Immature natural killer cell (primary cell): ENCODE data around the gene PITPNM1. TPM values are rescaled to one million over a fixed set of nuclear protein-coding genes. Genes with fewer than 3 reads are reported as not detected.

ENCODE experiments used
- DNase-seq, 3 donors: peaks; one replicate each; pipeline ENCODE4 v3.0.0; 2022; ENCODE audit warnings: mixed read lengths in 1 of 3
- H3K27ac Mint-ChIP-seq, 6 donors: one replicate each; pipeline ENCODE4 v1.8.0; 2020; ENCODE audit warnings: mixed read lengths in 6 of 6, mild to moderate bottlenecking in 5 of 6, inconsistent platforms in 4 of 6, moderate library complexity in 3 of 6
- H3K27me3 Mint-ChIP-seq, 3 donors: one replicate each; pipeline ENCODE4 v1.8.0; 2020 to 2021; ENCODE audit warnings: low read depth in 3 of 3, mild to moderate bottlenecking in 3 of 3, mixed read lengths in 3 of 3, moderate library complexity in 3 of 3, inconsistent platforms in 1 of 3
- H3K36me3 Mint-ChIP-seq, 3 donors: one replicate each; pipeline ENCODE4 v1.8.0; 2020; ENCODE audit warnings: mixed read lengths in 3 of 3, inconsistent platforms in 2 of 3, mild to moderate bottlenecking in 2 of 3
- H3K4me1 Mint-ChIP-seq, 2 donors: one replicate each; pipeline ENCODE4 v1.8.0; 2020; ENCODE audit warnings: inconsistent platforms in 2 of 2, mild to moderate bottlenecking in 2 of 2, mixed read lengths in 2 of 2, moderate library complexity in 1 of 2
- H3K4me3 Mint-ChIP-seq, 5 donors: one replicate each; pipeline ENCODE4 v1.8.0; 2020; ENCODE audit warnings: mild to moderate bottlenecking in 5 of 5, mixed read lengths in 5 of 5, inconsistent platforms in 3 of 5, moderate library complexity in 3 of 5
- H3K9me3 Mint-ChIP-seq, 6 donors: one replicate each; pipeline ENCODE4 v1.8.0; 2020; ENCODE audit warnings: mild to moderate bottlenecking in 6 of 6, mixed read lengths in 6 of 6, inconsistent platforms in 4 of 6, moderate library complexity in 3 of 6
- polyA plus RNA-seq, 3 donors: library from polyadenylated mRNA; unstranded; fragments of 300-500 nt; fragmentation: Illumina TruSeq; gene quantifications; one replicate each; pipeline ENCODE4 v1.2.3, GENCODE V29; 2021

PITPNM1 gene
- polyA plus RNA-seq, 3 donors from 2014 or later = 3.6 to 29.2 (median 10.2) TPM

DNA sequence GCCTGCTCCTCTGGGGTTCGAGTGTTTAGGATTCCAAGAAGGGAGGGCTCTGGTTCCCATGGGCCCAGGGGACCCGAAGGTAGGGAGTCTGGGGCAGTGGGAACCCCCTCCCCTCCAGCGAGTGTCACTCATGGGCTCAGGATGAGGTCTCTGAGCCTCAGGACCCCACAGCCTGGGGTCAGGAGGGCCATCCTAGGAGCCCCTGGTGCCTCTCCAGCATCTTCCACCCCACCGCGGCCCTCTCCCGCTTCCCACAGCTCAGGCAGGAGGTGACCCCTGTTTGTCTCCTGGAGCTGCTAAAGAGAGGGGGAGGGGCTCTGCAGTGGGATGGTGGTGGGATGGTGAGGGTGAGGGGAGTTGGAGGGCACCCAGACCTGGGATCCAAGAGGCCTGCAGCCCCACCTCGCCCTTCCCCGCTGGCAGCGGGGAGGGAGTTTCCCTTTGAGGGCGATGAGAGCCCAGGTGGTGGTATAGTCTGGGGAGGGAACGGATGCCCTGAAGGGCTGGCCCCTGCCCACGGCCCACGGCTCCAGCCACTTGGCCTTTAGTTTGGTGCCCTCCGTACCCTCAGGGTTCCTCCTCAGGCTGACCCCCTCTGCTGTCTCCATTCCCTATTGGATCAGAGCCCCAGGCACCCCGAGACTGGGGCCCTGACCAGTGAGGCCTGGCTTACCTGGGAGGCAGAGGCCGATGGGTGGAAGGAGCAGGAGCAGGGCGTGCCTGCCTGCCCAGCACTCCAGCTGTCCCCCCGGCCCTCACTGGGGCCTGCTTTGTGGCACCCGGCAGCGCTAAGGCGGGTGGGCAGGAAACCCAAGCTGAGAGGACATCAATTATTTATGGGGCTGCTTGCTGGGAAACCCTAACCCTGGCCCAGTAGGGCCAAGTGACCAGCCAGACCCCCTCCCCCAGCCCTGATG lies 51.1 kb downstream of the PITPNM1 start:
- no peak overlapping the region for H3K27ac Mint-ChIP-seq
- H3K9me3 Mint-ChIP-seq = no peaks in the 10 kb centered on the region
- peaks cover 0 to 3% of the 10 kb centered on the region in 2 donors for H3K4me1 Mint-ChIP-seq
- H3K27me3 Mint-ChIP-seq = peaks cover 2 to 12% (median 8%) of the 10 kb centered on the region in 3 donors
- H3K36me3 Mint-ChIP-seq = no peaks in the 10 kb centered on the region
- no peak overlapping the region for H3K4me3 Mint-ChIP-seq
- DNase-seq = no peak

DNA sequence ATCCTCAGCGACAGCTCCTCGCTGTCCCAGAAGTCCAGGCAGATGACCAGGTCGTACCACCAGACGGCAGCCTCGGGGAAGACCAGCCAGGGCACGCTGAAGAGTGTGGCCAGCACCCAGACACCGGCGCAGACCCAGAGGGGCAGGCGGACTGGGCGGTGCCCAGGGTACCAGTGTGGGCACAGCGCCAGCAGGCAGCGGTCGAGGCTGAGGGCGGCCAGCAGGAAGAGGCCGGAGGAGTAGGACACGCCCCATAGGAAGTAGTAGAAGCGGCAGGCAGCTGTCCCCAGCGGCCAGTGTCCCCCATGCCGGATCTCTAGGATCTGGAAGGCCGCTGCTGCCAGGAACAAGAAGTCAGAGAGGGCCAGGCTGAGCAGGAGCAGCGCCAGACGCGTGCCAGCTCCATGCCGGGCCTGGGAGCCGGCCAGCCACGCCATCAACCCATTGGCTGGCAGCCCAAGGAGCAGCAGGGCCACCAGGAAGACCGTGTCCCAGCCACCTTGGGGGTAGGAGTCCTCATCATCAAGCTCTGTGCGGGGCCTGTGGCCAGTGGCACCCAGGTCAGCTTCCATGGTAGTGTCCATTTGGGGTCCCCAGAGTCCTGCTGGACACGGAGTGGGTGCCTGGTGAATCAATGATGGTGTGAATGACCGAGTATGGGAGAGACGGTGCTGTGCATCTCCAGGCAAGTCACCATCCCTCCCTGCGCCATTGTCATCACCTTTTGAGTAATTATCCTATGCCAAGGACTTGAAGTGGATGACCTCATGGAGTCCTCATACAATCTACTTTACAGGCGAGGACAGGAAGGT lies 52.8 kb downstream of the PITPNM1 start, which contains the start of gene GPR152:
Gene GPR152 (minus strand): TSS at position 589 of the 812 bp plus-strand sequence. CDS start 5 bp downstream, at position 584.
- H3K27ac Mint-ChIP-seq = no peak within 1 kb of the TSS
- H3K36me3 Mint-ChIP-seq = no peaks in the 10 kb centered on the region
- peaks cover 2 to 13% (median 6%) of the 10 kb centered on the region in 3 donors for H3K27me3 Mint-ChIP-seq
- peaks cover 0 to 10% of the 10 kb centered on the region in 2 donors for H3K4me1 Mint-ChIP-seq
- no peaks in the 10 kb centered on the region for H3K9me3 Mint-ChIP-seq
- no peak within 1 kb of the TSS for H3K4me3 Mint-ChIP-seq
- DNase-seq = no peak

DNA sequence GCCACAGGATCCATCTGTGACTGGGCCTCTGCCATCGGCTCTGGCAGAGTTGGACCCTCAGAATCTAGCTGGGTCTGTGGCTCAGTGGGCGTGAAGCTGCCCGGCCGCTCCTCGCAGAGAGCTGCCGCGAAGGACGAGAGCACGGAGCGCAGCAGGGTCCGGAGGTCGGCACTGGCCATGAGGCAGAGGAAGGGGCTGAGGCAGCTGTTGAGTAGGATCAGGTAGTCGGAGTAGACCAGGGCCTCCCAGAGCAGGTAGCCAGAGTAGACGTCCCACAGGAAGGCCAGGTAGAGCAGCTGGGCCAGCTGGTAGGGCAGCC lies 53.5 kb downstream of the PITPNM1 start:
- Mint-ChIP-seq H3K9me3 (no peaks in the 10 kb centered on the region), H3K4me1 (peaks cover 1 to 11% of the 10 kb centered on the region in 2 donors), H3K4me3 (no peak overlapping the region), H3K27ac (no peak overlapping the region), H3K27me3 (peaks cover 2 to 13% (median 6%) of the 10 kb centered on the region in 3 donors), H3K36me3 (no peaks in the 10 kb centered on the region)
- no peak for DNase-seq

DNA sequence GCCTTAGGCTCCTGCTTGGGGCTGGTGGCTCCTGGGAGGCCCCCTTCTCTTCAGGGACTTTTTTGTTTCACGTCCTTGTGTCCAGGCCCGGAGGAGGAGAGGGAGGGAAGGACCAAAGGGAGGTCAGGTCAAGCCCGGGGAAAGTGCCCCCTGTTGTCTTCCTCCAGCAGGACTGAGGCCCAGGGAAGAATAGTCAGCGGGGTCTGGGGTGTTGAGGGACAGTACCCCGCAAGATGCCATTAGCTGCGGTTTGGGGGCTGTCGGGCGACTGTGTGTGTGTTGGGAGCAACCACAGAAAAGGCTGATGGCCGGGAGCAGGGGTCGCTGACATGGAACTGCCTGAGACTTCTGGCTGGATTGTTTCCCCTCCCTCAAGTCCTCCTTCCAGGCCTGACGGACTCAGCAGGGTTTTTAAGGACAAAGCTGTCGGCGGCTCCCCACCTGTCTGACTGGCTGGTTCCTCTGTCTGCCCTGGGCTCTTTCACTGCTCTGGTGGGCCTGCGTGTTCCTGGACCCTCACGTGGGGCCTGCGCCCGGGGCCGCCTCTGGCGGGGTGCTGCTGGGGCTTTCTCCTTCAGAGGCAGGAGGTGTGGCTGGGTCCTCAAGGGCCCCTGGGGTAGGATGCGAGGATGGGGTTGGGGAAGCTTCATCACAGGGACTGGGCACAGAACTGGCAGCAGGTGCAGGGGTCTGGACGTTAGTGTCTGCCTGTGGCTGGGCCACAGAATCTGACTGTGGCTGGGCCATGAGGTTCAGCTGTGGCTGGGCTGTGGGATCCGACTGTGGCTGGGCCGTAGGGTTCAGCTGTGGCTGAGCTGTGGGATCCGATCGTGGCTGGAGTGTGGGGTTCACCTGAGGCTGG lies 54.1 kb downstream of the PITPNM1 start:
- Mint-ChIP-seq H3K36me3 (no peaks in the 10 kb centered on the region), H3K27ac (no peak overlapping the region), H3K4me3 (no peak overlapping the region), H3K9me3 (no peaks in the 10 kb centered on the region), H3K4me1 (peaks cover 7 to 16% of the 10 kb centered on the region in 2 donors), H3K27me3 (peaks cover 2 to 13% (median 6%) of the 10 kb centered on the region in 3 donors)
- no peak for DNase-seq

DNA sequence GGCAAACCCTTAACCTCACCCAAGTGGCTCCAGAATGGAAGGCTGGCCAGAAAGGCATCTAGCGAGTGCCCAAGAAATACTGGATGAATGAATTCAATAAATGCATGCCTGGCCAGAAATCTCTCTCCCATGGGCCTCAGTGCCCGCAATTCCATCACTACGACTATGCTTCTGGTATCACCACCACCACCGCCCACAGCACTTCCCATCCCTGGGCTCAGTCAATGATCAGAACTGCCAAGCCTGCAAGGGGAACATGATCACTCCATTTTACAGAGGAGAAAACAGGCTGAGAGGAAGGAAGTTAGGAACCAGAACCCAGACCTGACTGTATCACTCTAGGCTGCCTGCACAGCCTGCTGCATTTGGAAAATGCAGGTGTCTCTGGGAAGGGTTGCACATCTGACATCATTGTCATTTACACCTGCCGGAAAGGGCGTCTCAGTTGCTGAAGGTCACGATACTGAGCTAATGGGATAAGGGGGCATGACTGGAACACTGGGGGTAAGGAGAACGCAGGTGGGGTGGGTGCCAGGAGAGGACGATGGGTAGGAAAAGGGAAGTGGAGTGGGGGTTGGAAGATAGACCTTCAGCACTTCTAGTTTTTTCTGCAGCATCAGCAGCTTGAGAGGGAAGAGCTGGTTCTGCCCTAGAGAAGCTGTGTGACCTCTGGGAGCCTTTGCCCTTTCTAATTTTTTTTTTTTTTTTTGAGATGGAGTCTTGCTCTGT lies 55.9 kb downstream of the PITPNM1 start:
- peak overlapping the region in 1 of 6 donors; percentile 6 for H3K27ac Mint-ChIP-seq
- peaks cover 24 to 33% of the 10 kb centered on the region in 2 donors for H3K4me1 Mint-ChIP-seq
- no peaks in the 10 kb centered on the region for H3K36me3 Mint-ChIP-seq
- DNase-seq = no peak
- H3K4me3 Mint-ChIP-seq = no peak overlapping the region
- H3K9me3 Mint-ChIP-seq = no peaks in the 10 kb centered on the region
- H3K27me3 Mint-ChIP-seq = peaks cover 4 to 13% (median 5%) of the 10 kb centered on the region in 3 donors

DNA sequence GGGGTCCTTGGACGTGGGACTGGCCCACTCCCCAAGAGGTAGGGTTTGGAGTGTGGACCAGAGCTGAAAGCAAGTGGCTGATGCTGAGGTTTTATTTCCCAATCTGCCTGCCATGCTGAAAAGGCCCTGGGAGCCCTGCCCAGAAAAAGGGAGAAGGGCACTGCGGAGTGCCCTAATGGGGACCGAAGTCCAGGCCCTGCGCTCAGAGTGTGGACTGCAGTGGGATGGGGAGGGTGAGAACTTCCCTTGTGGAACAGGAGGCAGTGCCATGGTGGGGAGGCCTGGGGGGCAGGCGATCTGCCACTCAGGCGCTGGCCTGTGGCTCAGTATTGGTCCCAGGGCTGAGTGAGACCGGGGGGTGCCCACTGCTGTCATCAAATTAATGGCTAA lies 56.9 kb downstream of the PITPNM1 start:
- Mint-ChIP-seq H3K27me3 (peaks cover 9 to 18% (median 11%) of the 10 kb centered on the region in 3 donors), H3K36me3 (no peaks in the 10 kb centered on the region), H3K9me3 (no peaks in the 10 kb centered on the region), H3K4me3 (no peak overlapping the region), H3K27ac (peak overlapping the region in 2 of 6 donors; percentile 40 to 73), H3K4me1 (peaks cover 31 to 40% of the 10 kb centered on the region in 2 donors)
- no peak for DNase-seq

DNA sequence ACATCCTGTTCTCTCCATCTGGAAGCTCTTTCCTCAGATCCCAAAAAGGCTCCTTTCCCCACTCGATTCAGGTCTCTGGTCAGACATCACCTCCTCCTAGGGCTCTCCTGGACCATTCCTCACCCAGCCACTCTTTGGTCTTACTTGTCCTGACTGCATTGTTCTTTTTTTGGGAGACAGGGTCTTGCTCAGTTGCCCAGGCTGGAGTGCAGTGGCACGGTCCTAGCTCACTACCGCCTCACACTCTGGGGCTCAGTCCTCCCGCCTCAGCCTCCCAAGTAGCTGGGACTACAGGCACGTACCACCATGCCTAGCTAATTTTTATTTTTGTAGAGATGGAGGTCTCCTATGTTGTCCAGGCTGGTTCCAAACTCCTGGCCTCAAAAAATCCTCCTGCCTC lies 59.6 kb downstream of the PITPNM1 start:
- H3K9me3 Mint-ChIP-seq = no peaks in the 10 kb centered on the region

DNA sequence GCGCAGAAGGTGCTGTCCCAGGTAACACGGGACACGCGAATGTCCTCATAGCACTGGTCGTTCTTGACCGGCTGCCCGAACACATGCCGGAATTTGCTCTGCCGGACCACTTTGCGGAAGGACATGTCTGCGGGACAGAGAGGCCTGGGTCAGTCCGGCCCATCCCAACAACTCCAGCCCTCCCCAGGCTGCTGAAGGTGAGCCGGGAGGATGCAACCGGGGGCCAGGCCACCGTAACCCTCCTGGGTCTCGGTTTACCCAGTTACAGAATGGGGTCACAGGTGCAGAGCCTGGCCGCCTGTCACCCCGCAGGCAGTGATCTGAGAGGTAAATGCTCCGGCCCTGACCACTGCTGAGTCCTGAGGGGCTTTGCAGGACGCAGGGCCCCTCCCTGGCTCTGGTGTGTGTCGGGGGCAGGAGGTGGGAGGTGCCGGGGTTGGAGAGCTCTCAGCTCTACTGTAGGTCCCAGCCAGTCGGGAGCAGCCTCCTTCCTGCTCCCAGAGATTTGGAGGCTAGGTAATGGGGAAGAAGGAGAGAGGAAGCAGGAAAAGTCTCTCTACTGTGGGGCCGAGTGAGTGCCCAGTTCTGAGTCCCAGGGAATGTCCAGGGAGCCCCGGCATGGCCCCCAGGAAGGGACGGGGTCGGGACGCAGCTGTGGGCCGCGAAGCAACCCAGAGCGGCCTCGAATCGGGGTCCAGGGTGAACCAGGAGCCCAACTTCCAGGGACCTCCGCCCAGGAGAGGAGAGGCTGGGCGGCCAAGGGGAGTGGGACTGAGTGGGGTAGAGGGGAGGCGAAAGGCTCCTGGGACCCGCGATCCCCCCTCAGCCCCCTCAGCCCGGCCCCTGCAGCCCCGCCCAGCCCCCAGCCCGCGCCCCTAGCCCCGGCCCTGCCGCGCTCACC lies 62.4 kb downstream of the PITPNM1 start:
- Mint-ChIP-seq H3K4me3 (peak overlapping the region; percentile 46 to 68 (median 64)), H3K36me3 (no peaks in the 10 kb centered on the region), H3K4me1 (peaks cover 76% of the 10 kb centered on the region in 2 donors), H3K27ac (peak overlapping the region; percentile 59 to 93 (median 84)), H3K9me3 (no peaks in the 10 kb centered on the region), H3K27me3 (peaks cover 4 to 16% (median 7%) of the 10 kb centered on the region in 3 donors)
- no peak for DNase-seq

More for the DNA sequence above, 59.6 kb downstream of the PITPNM1 start:
- Mint-ChIP-seq H3K36me3 (no peaks in the 10 kb centered on the region), H3K4me3 (peak overlapping the region; percentile 82 to 88 (median 84)), H3K4me1 (peaks cover 53 to 61% of the 10 kb centered on the region in 2 donors), H3K27ac (peak overlapping the region; percentile 83 to 94 (median 91)), H3K27me3 (peaks cover 4 to 14% (median 9%) of the 10 kb centered on the region in 3 donors)
- DNase-seq = no peak

Other genes with a start within 250 kb of the PITPNM1 start
- 10 to 100 TPM; 15.2 to 25.9 (median 22.9) TPM for gene GRK2, start 238.9 kb downstream of the PITPNM1 start, polyA plus RNA-seq
- gene ANKRD13D, start 216.1 kb downstream of the PITPNM1 start, polyA plus RNA-seq = 10 to 100 TPM; 12.4 to 26.7 (median 14.2) TPM
- gene SSH3, start 201.8 kb downstream of the PITPNM1 start, polyA plus RNA-seq = 1 to 10 TPM; 1.1 to 4.8 (median 2.3) TPM
- 100 to 1,000 TPM in 2 of 3 donors, 10 to 100 TPM in 1; 86.1 to 131 (median 118) TPM for gene POLD4, start 151.8 kb downstream of the PITPNM1 start, polyA plus RNA-seq
- 1 to 10 TPM in 1 of 3 donors, under 1 TPM in 1, not detected in 1; 0.34 to 2.2 TPM for gene CLCF1, start 131.8 kb downstream of the PITPNM1 start, polyA plus RNA-seq
- gene RAD9A, start 113.4 kb downstream of the PITPNM1 start, polyA plus RNA-seq = 10 to 100 TPM; 10.2 to 12.8 (median 11.6) TPM
- gene PPP1CA, start 103.5 kb downstream of the PITPNM1 start, polyA plus RNA-seq = 1,000 to 10,000 TPM in 1 of 3 donors, 100 to 1,000 TPM in 2; 830 to 1,276 (median 950) TPM
- 100 to 1,000 TPM; 396 to 531 (median 451) TPM for gene TBC1D10C, start 101.3 kb downstream of the PITPNM1 start, polyA plus RNA-seq
- 1 to 10 TPM; 1.9 to 3.4 (median 2.7) TPM for gene CARNS1, start 89.7 kb downstream of the PITPNM1 start, polyA plus RNA-seq
- gene RPS6KB2, start 76.9 kb downstream of the PITPNM1 start, polyA plus RNA-seq = 10 to 100 TPM; 71.5 to 96.5 (median 74.9) TPM
- gene PTPRCAP, start 67.7 kb downstream of the PITPNM1 start, polyA plus RNA-seq = 1,000 to 10,000 TPM; 1,315 to 1,354 (median 1,351) TPM
- 10 to 100 TPM in 1 of 3 donors, 1 to 10 TPM in 2; 7.1 to 10.3 (median 9.2) TPM for gene CORO1B, start 61.9 kb downstream of the PITPNM1 start, polyA plus RNA-seq
- gene GPR152, start 52.6 kb downstream of the PITPNM1 start, polyA plus RNA-seq = 1 to 10 TPM in 1 of 3 donors, under 1 TPM in 1, not detected in 1; 0.23 to 2.5 TPM
- gene CABP4, start 50.0 kb downstream of the PITPNM1 start, polyA plus RNA-seq = 1 to 10 TPM in 1 of 3 donors, not detected in 2; 1.6 TPM
- gene TMEM134, start 36.1 kb downstream of the PITPNM1 start, polyA plus RNA-seq = 100 to 1,000 TPM; 154 to 255 (median 189) TPM
- 100 to 1,000 TPM; 130 to 163 (median 157) TPM for gene AIP, start 22.3 kb downstream of the PITPNM1 start, polyA plus RNA-seq
- 100 to 1,000 TPM; 190 to 301 (median 226) TPM for gene CDK2AP2, start 2.8 kb upstream of the PITPNM1 start, polyA plus RNA-seq
- gene CABP2, start 18.1 kb upstream of the PITPNM1 start, polyA plus RNA-seq = not detected
- gene GSTP1, start 78.4 kb upstream of the PITPNM1 start, polyA plus RNA-seq = 1,000 to 10,000 TPM in 1 of 3 donors, 100 to 1,000 TPM in 2; 898 to 1,247 (median 930) TPM
- gene NDUFV1, start 101.6 kb upstream of the PITPNM1 start, polyA plus RNA-seq = 100 to 1,000 TPM; 173 to 261 (median 195) TPM
- gene NUDT8, start 124.6 kb upstream of the PITPNM1 start, polyA plus RNA-seq = 10 to 100 TPM; 10.1 to 13.4 (median 12.3) TPM
- not detected for gene TBX10, start 134.4 kb upstream of the PITPNM1 start, polyA plus RNA-seq
- under 1 TPM in 2 of 3 donors, not detected in 1; 0.41 to 0.98 TPM for gene ACY3, start 145.4 kb upstream of the PITPNM1 start, polyA plus RNA-seq
- not detected for gene ALDH3B2, start 169.3 kb upstream of the PITPNM1 start, polyA plus RNA-seq